ENCODE data around the gene CCDC17. TPM values are rescaled to one million over a fixed set of nuclear protein-coding genes. Genes with fewer than 3 reads are reported as not detected.

CCDC17 gene
- total RNA-seq, 1 experiment from 2014 or later, result 1.9 TPM

DNA sequence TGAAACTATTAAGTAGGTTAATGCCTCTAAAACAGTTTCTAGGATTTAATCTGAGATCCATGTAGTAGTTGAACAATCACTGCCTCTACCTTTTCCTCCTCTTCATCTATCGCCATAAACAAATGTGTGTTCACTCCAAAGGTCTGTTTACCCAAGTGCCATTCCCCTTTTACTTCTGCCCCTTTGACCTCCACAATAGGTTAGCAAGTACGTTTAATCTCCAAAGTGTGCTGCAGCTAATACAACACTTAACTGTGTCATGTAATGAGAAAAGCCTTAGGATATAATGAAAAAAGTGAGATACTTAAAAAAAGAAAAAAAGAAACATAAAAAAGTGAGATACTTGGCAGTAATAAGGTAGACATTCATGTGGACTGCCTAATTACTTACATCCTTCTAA lies 34.3 kb upstream of the CCDC17 start:
- ChIA-PET CTCF (no interaction called here), POLR2A (ENCODE audit: unreplicated experiment) (no interaction called here)
- H3F3A ChIP-seq (ENCODE audit: low read length, unreplicated experiment), result no peaks in the 10 kb centered on the region
- no peaks in the 10 kb centered on the region for H3K9me3 ChIP-seq (ENCODE audit: low read length)
- no peaks in the 10 kb centered on the region for H3K4me1 ChIP-seq (ENCODE audit: insufficient read depth, low read length)
- H2AFZ ChIP-seq (ENCODE audit: low read length), result no peak overlapping the region
- BruUV-seq (replicated peaks), result no TSS peak
- H3K79me2 ChIP-seq (ENCODE audit: low read length), result peaks cover 31% of the 10 kb centered on the region
- H3K9ac ChIP-seq (ENCODE audit: low read length), result no peak overlapping the region
- peaks cover 61% of the 10 kb centered on the region for H3K36me3 ChIP-seq (ENCODE audit: low read depth, low read length)
- 0 out of 2 replicates have a peak, but pooled peaks cover 12% of the 10 kb centered on the region for H4K20me1 ChIP-seq (ENCODE audit: low read length)
- no peaks in the 10 kb centered on the region for H3K9me2 ChIP-seq (replicated peaks; ENCODE audit: low read length)
- no peak for TF ChIP-seq EZH2 (IDR thresholded peaks at IDR 0.05; ENCODE audit: low read length, unreplicated experiment)
- TF ChIP-seq, protein P1, sequence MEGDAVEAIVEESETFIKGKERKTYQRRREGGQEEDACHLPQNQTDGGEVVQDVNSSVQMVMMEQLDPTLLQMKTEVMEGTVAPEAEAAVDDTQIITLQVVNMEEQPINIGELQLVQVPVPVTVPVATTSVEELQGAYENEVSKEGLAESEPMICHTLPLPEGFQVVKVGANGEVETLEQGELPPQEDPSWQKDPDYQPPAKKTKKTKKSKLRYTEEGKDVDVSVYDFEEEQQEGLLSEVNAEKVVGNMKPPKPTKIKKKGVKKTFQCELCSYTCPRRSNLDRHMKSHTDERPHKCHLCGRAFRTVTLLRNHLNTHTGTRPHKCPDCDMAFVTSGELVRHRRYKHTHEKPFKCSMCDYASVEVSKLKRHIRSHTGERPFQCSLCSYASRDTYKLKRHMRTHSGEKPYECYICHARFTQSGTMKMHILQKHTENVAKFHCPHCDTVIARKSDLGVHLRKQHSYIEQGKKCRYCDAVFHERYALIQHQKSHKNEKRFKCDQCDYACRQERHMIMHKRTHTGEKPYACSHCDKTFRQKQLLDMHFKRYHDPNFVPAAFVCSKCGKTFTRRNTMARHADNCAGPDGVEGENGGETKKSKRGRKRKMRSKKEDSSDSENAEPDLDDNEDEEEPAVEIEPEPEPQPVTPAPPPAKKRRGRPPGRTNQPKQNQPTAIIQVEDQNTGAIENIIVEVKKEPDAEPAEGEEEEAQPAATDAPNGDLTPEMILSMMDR (conservative IDR thresholded peaks at IDR 0.05; ENCODE audit: low read depth, low read length), result no peak
- no peak for TF ChIP-seq EZH2phosphoT487 (IDR thresholded peaks at IDR 0.05; ENCODE audit: borderline replicate concordance, low read length)
- H3K27ac ChIP-seq (ENCODE audit: low read length), result no peak overlapping the region
- intact Hi-C loops (cut with micrococcal nuclease), result no loop called here
- no peak for DNase-seq
- no peaks in the 10 kb centered on the region for H3K27me3 ChIP-seq (ENCODE audit: low read length)
- H3K4me2 ChIP-seq (ENCODE audit: low read length), result no peak overlapping the region
- ATAC-seq, result no peak
- no peak overlapping the region for H3K4me3 ChIP-seq (ENCODE audit: low read length)

- CTCF ChIA-PET, result no interaction called here
- H2AFZ ChIP-seq (ENCODE audit: low read length), result no peak overlapping the region
- no TSS peak for BruUV-seq (replicated peaks)
- POLR2A ChIA-PET (ENCODE audit: unreplicated experiment), result no interaction called here
- no peaks in the 10 kb centered on the region for H3K4me1 ChIP-seq (ENCODE audit: insufficient read depth, low read length)
- ATAC-seq (no peak), DNase-seq (no peak)
- peaks cover 68% of the 10 kb centered on the region for H3K36me3 ChIP-seq (ENCODE audit: low read depth, low read length)
- TF ChIP-seq, protein P1 (conservative IDR thresholded peaks at IDR 0.05; ENCODE audit: low read depth, low read length), result no peak
- no peak for TF ChIP-seq EZH2phosphoT487 (IDR thresholded peaks at IDR 0.05; ENCODE audit: borderline replicate concordance, low read length)
- TF ChIP-seq EZH2 (IDR thresholded peaks at IDR 0.05; ENCODE audit: low read length, unreplicated experiment), result no peak
- H3K27me3 ChIP-seq (ENCODE audit: low read length), result no peaks in the 10 kb centered on the region
- H3K4me3 ChIP-seq (ENCODE audit: low read length), result no peak overlapping the region
- no peaks in the 10 kb centered on the region for H4K20me1 ChIP-seq (ENCODE audit: low read length)
- H3K4me2 ChIP-seq (ENCODE audit: low read length), result no peak overlapping the region
- no peak overlapping the region for H3K9ac ChIP-seq (ENCODE audit: low read length)
- no peaks in the 10 kb centered on the region for H3F3A ChIP-seq (ENCODE audit: low read length, unreplicated experiment)
- peaks cover 16% of the 10 kb centered on the region for H3K79me2 ChIP-seq (ENCODE audit: low read length)
- H3K9me3 ChIP-seq (ENCODE audit: low read length), result no peaks in the 10 kb centered on the region
- intact Hi-C loops (cut with micrococcal nuclease), result no loop called here
- H3K9me2 ChIP-seq (replicated peaks; ENCODE audit: low read length), result no peaks in the 10 kb centered on the region
- no peak overlapping the region for H3K27ac ChIP-seq (ENCODE audit: low read length)
Observed at GRCh38 chr1:45656573-45657226, 32.8 kb upstream of the CCDC17 start.

DNA sequence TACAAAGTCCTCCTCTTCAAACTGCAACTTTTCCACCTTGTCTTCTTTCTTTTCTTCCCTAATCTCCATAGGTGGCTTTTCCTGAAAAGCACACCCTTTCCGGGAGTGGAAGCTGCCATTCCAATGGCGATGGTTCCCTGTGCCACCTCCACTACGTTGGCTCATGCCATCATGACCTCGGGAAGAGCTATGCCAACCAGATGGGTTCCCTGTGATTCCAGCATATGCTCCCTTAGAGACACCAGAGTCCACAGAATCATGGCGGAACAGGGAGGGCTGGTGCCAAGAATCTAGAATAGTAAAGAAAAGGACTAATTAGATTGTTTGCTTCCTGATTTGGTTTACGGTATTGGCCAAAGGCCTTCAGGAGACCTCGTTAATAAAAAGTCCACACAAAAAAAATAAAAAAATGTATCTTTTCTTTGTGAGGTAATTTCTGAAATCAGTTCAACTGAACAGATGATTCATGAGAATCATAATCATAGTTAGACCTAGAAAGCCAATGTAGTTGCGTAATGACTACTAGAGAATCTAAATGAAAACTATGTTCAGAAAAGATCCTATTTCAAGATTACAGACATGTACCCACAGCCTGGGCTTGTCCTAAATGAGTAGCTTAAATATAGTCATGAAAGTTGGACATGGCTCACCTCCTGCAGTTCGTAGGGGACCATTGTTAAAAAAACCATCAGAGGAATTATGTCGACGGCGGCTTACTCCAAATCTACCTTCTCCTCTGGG lies 30.9 kb upstream of the CCDC17 start:
- DNase-seq, result no peak
- Histone ChIP-seq H3K4me2 (ENCODE audit: low read length) (no peak overlapping the region), H3K36me3 (ENCODE audit: low read depth, low read length) (peaks cover 80% of the 10 kb centered on the region), H3F3A (ENCODE audit: low read length, unreplicated experiment) (peaks cover 3% of the 10 kb centered on the region), H3K4me1 (ENCODE audit: insufficient read depth, low read length) (no peaks in the 10 kb centered on the region), H3K27me3 (ENCODE audit: low read length) (no peaks in the 10 kb centered on the region), H3K9me2 (replicated peaks; ENCODE audit: low read length) (no peaks in the 10 kb centered on the region), H2AFZ (ENCODE audit: low read length) (no peak overlapping the region), H3K79me2 (ENCODE audit: low read length) (peaks cover 8% of the 10 kb centered on the region; the same call in 1 of the 2 replicates), H3K4me3 (ENCODE audit: low read length) (no peak overlapping the region), H3K9ac (ENCODE audit: low read length) (no peak overlapping the region), H3K27ac (ENCODE audit: low read length) (no peak overlapping the region), H4K20me1 (ENCODE audit: low read length) (no peaks in the 10 kb centered on the region), H3K9me3 (ENCODE audit: low read length) (no peaks in the 10 kb centered on the region)
- no peak for ATAC-seq
- ChIA-PET CTCF (no interaction called here), POLR2A (ENCODE audit: unreplicated experiment) (no interaction called here)
- TF ChIP-seq EZH2 (IDR thresholded peaks at IDR 0.05; ENCODE audit: low read length, unreplicated experiment), result no peak
- intact Hi-C loops (cut with micrococcal nuclease), result no loop called here
- no TSS peak for BruUV-seq (replicated peaks)

Data from PC-3 (cell line).